Dermis microvascular lymphatic vessel endothelial cell (primary cell): ENCODE data around the gene CDS2. TPM values are rescaled to one million over a fixed set of nuclear protein-coding genes. Genes with fewer than 3 reads are reported as not detected.

Experiments
- DNase-seq, 2 donors: peaks; one replicate each; pipeline versions ENCODE4 v3.0.0 to v3.0.0-alpha.2; 2010; ENCODE audit warnings: low read depth in 2 of 2
- total RNA-seq: library from RNA; depleted of rRNA; stranded (reverse); fragments of >200 nt; gene quantifications from 2 replicates; pipeline ENCODE4 v1.2.1, GENCODE V29; 2014

Gene CDS2
- total RNA-seq, 1 donor from 2014 or later, result 67.0 TPM

DNA sequence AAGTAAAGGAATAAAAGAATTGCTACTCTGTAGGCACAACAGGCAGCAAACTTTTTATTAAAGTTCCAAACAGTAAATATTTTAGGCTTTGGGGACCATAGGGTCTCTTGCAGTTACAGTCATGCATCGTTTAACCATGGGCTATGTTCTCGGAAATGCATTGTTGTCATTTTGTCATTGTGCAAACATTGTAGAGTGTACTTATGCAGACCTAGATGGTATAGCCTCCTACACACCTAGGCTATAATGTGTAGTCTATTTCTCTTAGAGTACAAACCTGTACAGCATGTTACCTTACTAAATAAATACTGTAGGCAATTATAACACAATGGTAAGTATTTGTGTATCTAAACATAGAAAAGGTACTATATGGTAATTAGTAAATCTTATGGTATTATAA, 54.7 kb downstream of the CDS2 start:
- DNase-seq, result no peak

DNA sequence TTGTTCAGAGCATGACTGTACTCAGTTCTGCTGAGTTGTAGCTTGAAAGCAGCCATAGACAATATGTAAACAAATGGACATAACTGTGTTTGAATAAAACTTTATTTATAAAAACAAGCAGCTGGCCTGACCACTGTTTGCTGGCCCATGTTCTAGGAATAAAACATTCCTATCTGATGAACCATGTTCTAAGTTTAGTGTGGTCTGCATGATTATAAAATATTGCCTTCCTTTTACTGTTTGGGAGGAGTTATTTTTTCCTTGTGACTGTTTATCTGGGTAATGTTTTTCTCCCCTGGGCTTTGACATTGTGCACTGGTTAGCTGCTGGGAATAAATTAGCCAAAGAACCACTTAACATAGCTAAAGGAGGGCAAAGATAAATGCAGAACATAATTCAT, 55.1 kb downstream of the CDS2 start:
- peak in 1 of 2 donors; percentile 37 for DNase-seq

DNA sequence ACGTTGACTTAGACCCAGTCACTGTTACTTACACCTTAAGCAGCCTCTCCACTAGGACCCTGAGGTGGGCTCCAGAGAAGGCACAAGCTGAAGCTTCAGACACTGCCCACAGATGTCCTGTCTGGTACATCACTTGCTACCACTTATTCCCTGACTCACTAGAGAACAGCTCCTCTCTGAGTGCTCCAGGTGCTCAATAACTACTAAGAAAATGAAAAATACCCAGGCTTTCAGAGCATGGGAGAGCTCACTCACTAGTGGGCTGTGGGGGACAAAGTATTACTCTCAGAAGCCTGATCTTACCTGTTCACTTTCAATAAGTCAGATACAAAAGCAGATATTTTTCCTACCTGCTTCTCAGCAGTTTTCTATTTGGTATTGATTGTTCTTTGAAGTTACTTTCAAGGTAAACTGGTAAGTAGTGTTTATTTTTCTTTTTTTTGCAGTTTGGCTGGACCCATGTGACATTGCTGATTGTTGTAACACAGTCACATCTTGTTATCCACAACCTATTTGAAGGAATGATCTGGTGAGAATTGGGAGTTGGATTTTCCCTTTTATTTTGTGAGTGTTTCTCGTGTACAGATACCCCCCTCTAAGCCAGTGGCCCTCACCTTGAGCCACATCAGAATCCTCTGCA, 55.9 kb downstream of the CDS2 start:
- DNase-seq, result no peak

DNA sequence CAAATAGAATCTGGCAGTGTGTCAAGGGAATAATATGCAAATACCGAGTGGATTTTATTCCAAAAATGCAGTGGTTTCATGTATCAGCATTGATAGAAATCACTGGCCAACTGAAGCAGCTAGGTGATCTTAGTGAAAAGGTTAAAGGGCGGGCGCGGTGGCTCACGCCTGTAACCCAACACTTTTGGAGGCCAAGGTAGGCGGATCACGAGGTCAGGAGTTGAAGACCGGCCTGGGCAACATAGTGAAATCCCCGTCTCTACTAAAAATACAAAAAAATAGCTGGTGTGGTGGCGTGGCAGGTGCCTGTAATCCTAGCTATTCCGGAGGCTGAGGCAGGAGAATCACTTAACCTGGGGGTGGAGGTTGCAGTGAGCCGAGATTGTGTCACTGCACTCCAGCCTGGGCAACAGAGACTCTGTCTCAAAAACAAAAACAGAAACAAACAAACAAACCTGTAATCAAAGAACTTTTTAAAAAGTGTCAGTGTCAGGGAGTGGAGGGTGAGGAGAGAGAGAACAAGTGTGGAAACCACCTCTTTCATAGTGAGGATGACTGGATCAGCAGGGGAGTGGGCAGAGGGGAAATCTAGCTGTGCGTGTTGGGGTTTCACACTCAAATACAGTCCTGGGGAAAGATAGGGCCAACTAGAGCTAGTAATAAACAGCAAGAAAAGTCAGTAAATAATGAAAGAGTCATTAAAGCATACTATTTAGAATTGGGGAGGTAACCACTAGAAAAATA, 57.1 kb downstream of the CDS2 start:
- no peak for DNase-seq

DNA sequence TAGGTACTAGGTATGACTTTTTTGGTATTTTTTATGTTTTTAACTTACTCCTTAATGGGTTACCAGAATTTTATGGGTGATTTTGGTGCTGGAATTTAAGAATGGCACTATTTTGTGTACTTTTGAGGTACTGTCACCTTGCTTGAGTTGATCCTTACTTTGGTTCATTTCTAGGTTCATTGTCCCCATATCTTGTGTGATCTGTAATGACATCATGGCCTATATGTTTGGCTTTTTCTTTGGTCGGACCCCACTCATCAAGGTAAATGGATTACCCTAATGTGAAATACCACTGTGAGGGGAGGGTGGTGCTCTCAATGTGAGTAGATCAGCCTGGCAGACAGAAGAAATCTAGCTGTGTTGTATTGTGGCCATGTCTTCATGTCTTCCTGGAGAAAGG, 57.9 kb downstream of the CDS2 start:
- no peak for DNase-seq

DNA sequence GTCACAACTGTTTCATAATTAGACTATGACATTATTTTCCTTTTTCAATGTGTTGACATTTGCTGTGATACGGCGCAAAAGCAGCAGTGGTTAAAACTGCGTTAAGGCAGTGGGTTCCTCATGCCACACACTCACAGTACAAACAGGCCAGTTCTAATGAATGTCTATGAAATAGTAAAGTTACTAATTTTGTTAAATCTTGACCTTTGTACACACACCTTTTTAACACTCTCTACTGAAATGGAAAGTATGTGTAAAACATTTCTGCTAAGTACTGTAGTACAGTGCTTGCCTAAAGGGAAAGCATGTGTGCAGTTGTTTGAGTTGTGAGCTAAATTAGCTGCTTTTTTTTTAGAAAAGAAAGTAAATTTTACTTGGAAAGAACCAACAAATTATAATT, 60.3 kb downstream of the CDS2 start:
- no peak for DNase-seq

DNA sequence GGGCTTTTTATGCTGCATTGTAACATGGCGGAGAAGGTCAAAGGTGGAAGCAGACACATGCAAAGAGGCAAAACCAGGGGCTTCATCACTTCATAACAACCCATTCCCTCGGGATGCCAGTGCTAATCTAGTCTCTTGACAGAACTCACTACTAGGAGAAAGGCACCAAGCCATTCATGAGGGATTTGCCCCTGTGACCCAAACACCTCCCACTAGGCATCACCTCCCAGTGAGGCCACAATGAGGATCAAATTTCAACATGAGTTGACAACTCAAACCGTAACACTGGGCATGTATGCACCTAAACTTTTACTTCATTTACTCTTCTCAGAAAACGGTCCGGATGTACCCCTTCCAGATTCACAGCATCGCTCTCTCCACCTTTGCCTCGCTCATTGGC, 61.9 kb downstream of the CDS2 start:
- DNase-seq, result no peak

DNA sequence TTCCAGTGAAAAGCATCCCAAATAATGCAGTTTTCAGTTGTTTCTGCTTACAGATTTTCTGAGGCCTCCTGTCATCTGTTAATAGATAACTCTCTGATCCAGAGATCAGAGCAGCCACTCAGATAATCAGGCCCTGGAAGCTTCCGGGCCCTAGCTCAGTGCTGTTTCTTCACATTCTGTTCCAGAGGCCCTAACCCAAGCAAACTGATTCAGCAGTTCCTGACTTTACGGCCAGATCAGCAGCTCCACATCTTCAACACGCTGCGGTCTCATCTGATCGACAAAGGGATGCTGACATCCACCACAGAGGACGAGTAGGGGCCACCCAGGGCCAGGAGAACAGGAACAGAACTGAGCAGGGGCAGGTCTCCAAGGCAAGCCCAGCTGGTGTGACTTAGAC, 63.1 kb downstream of the CDS2 start:
- DNase-seq, result no peak

DNA sequence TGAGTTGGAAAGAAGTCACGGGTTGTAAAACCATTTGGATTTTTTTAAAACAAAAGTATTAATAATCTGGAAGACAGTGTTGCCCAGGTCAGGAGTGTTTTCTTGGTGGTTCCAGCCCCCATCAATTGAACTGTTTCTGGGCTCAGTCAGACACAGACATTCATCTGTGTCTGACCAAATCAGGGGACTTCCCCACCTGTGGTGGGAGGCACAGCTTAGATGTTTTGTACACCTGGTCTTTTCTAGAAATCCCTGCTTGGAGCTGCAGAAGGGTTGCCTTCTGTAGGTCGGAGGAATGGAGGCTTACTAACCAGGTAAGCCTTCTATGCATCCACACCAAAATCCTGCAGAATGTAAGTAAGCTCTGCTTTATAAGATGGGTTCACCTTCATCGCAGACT, 63.6 kb downstream of the CDS2 start:
- no peak for DNase-seq

DNA sequence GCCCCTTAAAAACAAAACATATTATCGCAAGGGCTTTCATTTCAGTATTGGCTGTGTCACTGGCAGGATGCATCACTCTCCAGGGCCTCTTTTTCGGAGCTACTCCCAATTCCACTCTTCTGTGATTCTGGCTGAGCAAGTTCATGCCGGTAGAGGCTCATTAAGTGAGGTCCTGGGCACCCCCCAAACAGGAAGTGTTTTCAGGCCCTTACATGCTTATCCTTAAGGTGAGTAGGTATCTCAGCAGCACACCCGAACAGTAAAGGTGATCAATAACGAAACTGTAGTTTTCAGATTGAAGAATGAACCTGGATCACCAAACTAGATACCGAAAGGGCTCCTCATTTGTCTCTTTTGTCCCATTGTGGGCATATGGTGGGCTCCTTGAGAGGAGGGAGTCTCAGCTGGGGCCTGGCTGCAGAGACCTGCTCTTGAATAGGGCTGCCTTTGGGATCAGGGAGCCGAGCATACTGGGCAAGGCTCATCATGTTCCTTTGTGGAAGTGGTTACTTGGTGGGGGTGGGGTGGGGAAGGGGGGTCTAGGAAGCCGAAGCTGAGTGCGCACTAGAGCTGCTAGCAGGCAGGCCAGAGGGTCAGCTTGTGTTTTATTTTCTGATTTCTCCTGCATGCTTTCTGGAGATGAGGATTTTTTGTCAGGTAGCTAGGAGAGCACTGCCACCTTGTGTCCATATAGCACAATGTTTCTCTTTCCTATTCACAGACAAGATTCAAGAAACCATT, 65.2 kb downstream of the CDS2 start:
- peak; percentile 74 to 80 for DNase-seq

DNA sequence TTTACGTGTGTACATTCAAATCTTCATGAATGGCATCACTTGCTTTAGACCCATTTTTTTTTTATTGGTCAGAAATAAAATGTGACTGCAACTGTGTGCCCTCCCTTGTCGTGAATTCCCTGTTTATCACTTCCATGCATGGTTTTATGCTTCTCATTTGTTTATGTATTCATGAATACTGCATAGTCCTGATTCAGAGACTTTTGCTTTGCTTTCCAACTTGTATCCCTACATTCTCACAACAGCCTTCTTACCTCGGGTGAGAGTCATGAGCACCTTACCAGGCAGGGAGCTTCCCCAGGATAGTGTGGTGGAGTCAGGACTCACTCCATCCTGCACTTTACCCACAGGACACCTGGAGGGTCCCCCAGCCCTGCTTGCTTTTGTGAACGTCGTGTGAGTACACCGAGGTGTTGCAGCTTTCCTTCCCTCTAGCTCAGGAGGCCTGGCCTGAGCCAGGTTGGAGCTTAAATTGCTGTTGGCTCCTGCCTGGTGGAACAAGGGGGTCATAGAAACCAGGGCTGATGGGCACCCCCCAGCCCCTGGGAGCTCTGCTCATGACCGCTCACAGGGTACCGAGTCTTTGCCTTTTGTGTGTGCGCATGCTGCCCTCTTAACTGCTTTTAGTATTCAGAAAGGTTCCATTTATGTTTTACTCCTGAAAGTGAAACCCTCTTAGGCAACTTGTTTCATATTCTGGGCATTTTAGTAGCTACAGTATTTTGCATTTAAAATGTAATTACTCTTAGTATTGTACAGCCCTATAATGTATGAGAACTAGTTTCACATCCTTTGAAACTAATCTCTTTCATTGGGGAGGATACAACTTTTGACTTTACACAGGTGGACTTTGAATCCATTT, 66.0 kb downstream of the CDS2 start:
- no peak for DNase-seq

DNA sequence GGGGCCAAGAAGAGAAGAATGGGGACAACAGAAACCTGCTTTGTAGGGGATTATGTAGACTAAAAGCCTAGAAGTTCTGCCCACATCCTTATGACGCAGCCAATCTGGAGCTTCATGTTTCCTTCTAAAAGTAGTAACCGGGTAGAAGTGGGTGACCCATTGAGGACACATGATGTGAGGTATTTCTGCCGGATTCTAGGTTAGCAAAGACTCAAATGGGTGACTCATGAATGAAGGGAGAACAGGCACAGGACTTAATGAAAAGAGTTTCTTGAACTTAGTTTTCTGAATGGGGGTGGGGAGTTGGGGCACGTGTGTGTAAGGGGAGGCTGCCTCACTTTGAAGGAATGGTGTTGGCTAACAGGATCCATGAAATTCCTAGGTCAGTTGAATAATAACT, 68.8 kb downstream of the CDS2 start:
- no peak for DNase-seq

DNA sequence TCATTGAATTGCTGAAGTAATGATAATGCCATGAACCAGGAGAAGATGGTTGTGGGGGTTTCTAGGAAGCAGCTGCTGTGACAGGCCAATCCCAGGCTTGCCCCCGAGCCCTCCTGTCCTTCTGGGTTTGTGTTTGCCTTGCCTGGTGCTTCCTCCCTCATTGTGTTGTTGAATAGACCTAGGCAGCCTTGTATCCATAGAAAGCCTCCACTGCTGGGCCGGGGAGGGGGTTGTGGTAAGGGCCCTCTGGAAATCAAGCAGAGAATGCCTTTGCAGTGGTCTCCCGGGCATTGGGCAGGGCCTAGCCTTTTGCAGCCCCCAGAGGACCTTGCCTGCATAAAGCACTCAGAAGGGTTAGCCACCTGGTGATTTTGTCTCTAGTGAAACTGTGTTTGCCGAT, 69.3 kb downstream of the CDS2 start:
- no peak for DNase-seq

DNA sequence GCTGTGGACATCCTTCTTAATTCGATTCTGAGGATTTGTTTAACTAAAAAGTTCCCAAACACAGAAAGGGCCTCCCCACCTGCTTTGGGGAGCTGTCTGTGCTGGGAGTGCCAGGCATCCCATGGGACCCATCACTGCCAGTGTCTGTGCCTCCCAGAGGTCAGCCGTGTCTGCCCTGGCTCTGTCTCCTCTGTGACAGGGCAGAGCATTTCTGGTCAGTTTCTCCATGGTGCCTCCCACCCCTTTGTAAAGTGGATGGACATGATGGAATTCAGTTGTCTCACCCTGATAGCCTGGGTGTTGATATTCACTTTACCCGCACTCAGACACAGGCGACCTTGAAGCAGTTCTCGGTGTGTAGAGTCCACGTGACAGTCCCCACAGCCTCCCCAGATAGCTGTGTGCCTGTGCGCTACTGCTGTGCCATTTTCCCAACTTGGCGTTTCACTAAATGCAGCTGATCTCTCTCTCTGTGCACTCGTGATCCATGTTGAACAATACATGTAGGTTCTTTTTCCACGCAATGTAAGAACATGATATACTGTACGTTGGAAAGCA, 70.5 kb downstream of the CDS2 start:
- DNase-seq, result no peak

DNA sequence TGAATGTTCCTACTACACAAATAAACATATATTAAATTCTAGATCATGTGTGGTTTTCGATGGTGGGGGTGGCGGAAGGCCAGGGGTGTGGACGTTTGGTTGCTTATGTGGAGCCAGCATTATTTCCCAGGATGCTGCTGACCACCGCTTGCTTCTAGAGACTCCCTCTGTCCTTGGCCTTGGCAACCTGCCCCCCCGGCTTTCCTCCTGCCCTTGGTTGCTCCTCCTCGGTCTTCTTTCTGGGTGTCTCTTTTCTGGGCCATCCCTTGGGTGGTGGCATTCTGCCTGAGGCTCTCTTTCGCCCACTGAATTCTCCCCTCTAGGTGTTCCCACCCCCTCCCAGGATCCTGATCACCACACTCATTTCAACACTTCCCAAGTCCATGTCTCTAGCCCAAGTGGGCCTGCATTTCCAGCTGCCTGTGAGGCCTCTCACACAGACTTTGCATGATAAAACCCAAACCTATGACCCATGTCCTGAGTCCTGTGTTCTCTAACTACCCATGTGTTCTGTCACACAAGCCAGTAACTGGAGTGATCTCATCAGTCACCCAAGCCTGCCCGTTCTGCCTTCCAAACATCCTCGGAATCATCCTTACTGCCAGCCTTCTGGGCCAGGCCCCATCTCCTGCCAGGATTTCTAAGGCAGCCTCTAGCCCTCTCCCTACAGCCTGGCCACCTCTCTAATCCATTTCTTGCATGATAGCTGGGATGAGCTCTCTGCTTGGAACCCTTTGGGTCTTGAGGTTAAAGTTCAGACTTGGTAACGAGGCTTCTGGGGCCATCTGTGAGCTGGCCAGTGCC, 71.2 kb downstream of the CDS2 start:
- no peak for DNase-seq

DNA sequence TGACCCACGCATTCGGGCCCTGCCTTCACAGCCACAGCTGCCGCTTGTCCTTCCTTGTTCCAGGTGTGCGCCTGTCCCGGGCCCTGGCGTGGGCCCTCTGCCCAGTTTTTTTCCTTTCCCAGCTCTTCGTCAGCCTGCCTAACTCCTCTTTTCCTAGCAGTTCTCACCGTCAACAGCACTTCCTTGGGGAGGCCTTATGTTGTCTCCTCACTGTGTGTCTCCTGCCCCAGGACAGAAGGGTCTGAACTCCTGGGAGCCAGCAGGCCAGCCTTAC, 71.8 kb downstream of the CDS2 start:
- DNase-seq, result no peak

DNA sequence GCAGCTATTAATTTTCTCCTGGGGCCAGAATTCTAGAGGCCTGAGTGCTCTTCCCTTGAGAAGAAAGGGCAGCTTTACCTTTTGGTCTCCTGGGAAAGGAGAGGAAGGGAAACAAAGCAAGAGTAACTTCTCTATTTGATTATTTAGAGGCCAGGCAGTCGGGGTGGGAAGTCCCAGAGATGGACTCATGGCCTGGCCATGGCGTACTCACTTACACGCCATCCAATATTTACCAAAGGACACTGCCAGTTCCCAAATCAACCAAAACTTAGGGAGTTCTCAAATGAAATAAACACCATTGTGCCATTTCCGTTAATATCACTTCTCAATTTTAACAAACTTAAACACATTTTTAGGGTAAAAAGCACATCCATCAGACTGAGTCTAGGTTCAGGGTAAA, 76.6 kb downstream of the CDS2 start:
- no peak for DNase-seq

DNA sequence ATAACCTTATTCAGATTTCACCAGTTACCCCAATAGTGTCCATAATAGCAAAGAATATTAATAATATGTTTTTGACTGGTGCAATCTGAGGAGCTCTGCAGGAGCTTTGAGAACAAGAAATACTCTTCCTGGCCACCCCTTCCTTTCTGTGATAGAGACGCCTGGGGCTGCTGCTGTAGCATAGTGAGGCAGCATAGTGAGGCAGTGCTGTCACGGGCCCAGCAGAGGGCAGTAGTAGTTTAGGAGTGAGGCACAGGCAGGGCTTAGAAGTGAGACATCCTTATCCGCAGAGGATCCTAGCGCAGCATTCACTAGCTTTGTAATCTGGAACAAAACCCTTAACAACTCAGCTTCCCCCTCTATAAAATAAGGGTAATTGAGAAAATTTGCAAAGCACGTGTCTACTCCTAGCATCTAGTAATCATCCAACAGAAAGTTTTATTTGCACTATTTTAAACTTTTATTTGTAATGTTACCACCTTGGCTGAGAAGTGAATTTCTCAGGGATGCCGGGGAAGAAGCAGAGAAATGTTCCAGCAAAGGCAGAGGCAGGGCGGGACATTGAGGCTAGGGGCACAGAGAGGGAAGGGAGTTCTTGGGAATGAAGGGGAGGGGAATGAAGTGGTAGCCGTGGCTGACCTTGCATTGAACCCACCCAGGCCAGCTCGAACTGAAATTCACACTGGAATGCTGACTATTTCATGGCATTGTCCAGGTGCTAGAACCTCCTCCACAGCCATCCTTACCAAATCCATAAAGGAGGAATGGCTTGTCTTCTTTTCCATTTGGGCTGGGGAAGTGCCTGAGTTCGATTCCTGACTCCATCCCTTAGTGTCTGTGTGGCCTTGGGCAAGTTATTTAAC, 78.8 kb downstream of the CDS2 start:
- DNase-seq, result peak; percentile 55 to 81

DNA sequence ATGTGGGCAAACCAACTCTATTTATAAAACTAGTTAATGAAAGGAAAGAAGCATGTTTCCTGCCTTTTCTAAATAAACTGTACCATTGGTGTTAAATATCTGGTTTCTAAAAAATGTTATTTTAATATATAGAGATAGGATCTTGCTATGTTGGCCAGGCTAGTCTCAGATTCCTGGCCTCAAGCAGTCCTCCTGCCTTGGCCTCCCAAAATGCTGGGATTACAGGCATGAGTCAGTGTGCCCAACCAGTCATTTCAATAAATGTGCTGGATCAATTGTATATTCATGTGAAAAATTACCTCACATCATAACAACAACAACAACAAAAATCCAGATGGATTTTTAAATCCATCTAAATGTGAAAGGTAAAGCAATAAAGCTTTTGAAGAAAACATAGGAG, 80.3 kb downstream of the CDS2 start:
- no peak for DNase-seq
